BJ (cell line): Measurements from ENCODE around the gene PADI4. TPM values are rescaled to one million over a fixed set of nuclear protein-coding genes. Genes with fewer than 3 reads are reported as not detected.

Source experiments
- CTCF ChIA-PET: fragments of 350-600 bp; formaldehyde crosslinking; extraction: SDS; loops from one replicate; lab custom pipeline; 2021; ENCODE audit warnings: antibody characterized with exemption, inconsistent platforms; lab: Yijun Ruan, JAX
- POLR2A ChIA-PET: fragments of 300-600 bp; sonication (Branson Sonifier 250); formaldehyde crosslinking; extraction: SDS; loops from one replicate; lab custom pipeline; 2021; ENCODE audit warnings: antibody characterized with exemption; lab: Charles Lee
- DNase-seq: peaks from one replicate; pipeline ENCODE4 v3.0.0-alpha.2; 2011; ENCODE audit warnings: low read depth
- H3K27me3 ChIP-seq: 2 replicates; pipeline ENCODE4 v1.6.0; 2011; ENCODE audit warnings: low read length; ENCODE audit not compliant: control insufficient read depth, insufficient read depth
- H3K36me3 ChIP-seq: 2 replicates; pipeline ENCODE4 v1.5.1; 2011; ENCODE audit warnings: low read length; ENCODE audit not compliant: control insufficient read depth, insufficient read depth
- H3K4me3 ChIP-seq: 2 replicates; pipeline ENCODE4 v1.5.1; 2011; ENCODE audit warnings: low read depth, mild to moderate bottlenecking, control low read depth, low read length
- polyA plus RNA-seq: library from polyadenylated mRNA; depleted of rRNA; stranded (reverse); fragments of >200 nt; gene quantifications from 2 replicates; pipeline ENCODE4 v1.2.3, GENCODE V29; 2011
- TF ChIP-seq, protein P1 (sequence below): IDR thresholded peaks from 2 replicates; pipeline ENCODE4 v1.5.1; 2011; ENCODE audit warnings: low read depth, mild to moderate bottlenecking, control low read depth, inconsistent platforms, low read length, moderate library complexity; ENCODE audit not compliant: insufficient read depth

PADI4 gene
- polyA plus RNA-seq, 1 experiment: not detected

- TF ChIP-seq, protein P1, sequence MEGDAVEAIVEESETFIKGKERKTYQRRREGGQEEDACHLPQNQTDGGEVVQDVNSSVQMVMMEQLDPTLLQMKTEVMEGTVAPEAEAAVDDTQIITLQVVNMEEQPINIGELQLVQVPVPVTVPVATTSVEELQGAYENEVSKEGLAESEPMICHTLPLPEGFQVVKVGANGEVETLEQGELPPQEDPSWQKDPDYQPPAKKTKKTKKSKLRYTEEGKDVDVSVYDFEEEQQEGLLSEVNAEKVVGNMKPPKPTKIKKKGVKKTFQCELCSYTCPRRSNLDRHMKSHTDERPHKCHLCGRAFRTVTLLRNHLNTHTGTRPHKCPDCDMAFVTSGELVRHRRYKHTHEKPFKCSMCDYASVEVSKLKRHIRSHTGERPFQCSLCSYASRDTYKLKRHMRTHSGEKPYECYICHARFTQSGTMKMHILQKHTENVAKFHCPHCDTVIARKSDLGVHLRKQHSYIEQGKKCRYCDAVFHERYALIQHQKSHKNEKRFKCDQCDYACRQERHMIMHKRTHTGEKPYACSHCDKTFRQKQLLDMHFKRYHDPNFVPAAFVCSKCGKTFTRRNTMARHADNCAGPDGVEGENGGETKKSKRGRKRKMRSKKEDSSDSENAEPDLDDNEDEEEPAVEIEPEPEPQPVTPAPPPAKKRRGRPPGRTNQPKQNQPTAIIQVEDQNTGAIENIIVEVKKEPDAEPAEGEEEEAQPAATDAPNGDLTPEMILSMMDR: no peak
- Histone ChIP-seq H3K36me3 (no peaks in the 10 kb centered on the region), H3K4me3 (no peak overlapping the region), H3K27me3 (peaks cover 2% of the 10 kb centered on the region; the same call in 1 of the 2 replicates)
- no peak for DNase-seq
- CTCF ChIA-PET: interaction anchor here (1.5 to 3.8 kb wide), 2 partner anchors 11 to 13 kb away, joined by 7 to 14 read pairs; no protein-coding TSS in a partner anchor
- POLR2A ChIA-PET: no interaction called here
Observed at GRCh38 chr1:17260738-17261137, 47.3 kb upstream of the PADI4 start.

- no peak for DNase-seq
- ChIA-PET POLR2A (no interaction called here), CTCF (interaction anchor here (2.0 to 3.8 kb wide), 3 partner anchors 8 to 12 kb away, joined by 7 to 14 read pairs (median 8); no protein-coding TSS in a partner anchor)
- Histone ChIP-seq H3K4me3 (no peak overlapping the region), H3K36me3 (no peaks in the 10 kb centered on the region), H3K27me3 (0 out of 2 replicates have a peak, but pooled peaks cover 2% of the 10 kb centered on the region)
- TF ChIP-seq, protein P1: no peak
Observed at GRCh38 chr1:17263936-17264335, 44.1 kb upstream of the PADI4 start.

DNA sequence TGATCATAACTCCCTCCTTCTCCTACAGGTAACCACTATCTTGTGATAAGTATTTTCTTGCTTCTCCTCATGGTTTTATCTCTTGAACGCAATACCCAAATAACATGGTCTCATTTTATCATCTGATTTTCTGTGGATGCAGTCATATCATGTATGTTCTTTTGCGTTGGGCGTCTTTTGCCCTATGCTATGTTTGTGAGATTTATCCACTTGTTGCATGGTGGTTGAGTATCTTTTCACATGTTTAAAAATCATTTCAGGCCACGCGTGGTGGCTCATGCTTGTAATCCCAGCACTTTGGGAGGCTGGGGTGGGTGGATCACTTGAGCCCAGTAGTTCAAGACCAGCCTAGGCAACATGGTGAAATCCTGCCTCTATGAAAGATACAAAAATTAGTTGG is 43.5 kb upstream of the PADI4 start:
- H3K4me3 ChIP-seq: no peak overlapping the region
- H3K27me3 ChIP-seq: 0 out of 2 replicates have a peak, but pooled peaks cover 2% of the 10 kb centered on the region
- ChIA-PET POLR2A (no interaction called here), CTCF (interaction anchor here (0.7 to 2.2 kb wide), 4 partner anchors 9 to 23 kb away, joined by 3 to 12 read pairs (median 6); no protein-coding TSS in a partner anchor)
- TF ChIP-seq, protein P1: no peak
- no peaks in the 10 kb centered on the region for H3K36me3 ChIP-seq
- no peak for DNase-seq

GRCh38 chr1:17265162-17265561 is 42.8 kb upstream of the PADI4 start:
- Histone ChIP-seq H3K36me3 (no peaks in the 10 kb centered on the region), H3K27me3 (no peaks in the 10 kb centered on the region), H3K4me3 (no peak overlapping the region)
- no peak for DNase-seq
- POLR2A ChIA-PET: no interaction called here
- TF ChIP-seq, protein P1: no peak
- CTCF ChIA-PET: interaction anchor here (0.5 to 2.2 kb wide), 7 partner anchors 9 to 201 kb away, joined by 3 to 12 read pairs (median 3); no protein-coding TSS in a partner anchor

- Histone ChIP-seq H3K4me3 (no peak overlapping the region), H3K27me3 (no peaks in the 10 kb centered on the region), H3K36me3 (no peaks in the 10 kb centered on the region)
- no peak for DNase-seq
- TF ChIP-seq, protein P1: no peak
- ChIA-PET POLR2A (no interaction called here), CTCF (interaction anchor here (0.5 to 1.6 kb wide), 4 partner anchors 8 to 201 kb away, joined by 3 to 12 read pairs (median 4); no protein-coding TSS in a partner anchor)
Observed at GRCh38 chr1:17265950-17266349, 42.0 kb upstream of the PADI4 start.
